Left ventricle myocardium superior (tissue), 1 donor: ENCODE data around the gene TLE4. TPM values are rescaled to one million over a fixed set of nuclear protein-coding genes. Genes with fewer than 3 reads are reported as not detected.
A peak's percentile ranks its signal among the peaks of the same experiment; 100 is the strongest.
"Not testable (repeated sequence)": the region's sequence is repeated elsewhere in the genome, so short reads cannot be mapped to it uniquely, and the experiment has no call there.

Experiments used
- ATAC-seq: fragments of 200-7000 bp; cut with Tn5 transposase; one replicate; pipeline ENCODE4 v1.9.1; 2020; ENCODE audit warnings: mild to moderate bottlenecking, moderate library complexity
- DNase-seq: peaks from one replicate; pipeline ENCODE4 v3.0.0-alpha.2; 2020
- intact Hi-C: fragments of 100-400 bp; cut with micrococcal nuclease; formaldehyde crosslinking; loops from one replicate; pipeline ENCODE4 v1.11.0; 2022
- long read RNA-seq: library from polyadenylated mRNA; unstranded; transcript quantifications from one replicate; pipeline ENCODE4 v2.0.0, GENCODE V29; 2021
- total RNA-seq: library from RNA; stranded (reverse); fragmentation: NEBNext Ultra II Directional; extraction: Animal tissue kit (Norgen Biotek cat#: 25700); gene quantifications from one replicate; pipeline ENCODE4 v1.2.1, GENCODE V29; 2021
- donor health status: DM: no; HTN: yes; CAD: no; lungs with severe emphysema.

The TLE4 gene
- 10.7 TPM for total RNA-seq
- long read RNA-seq, partial matches to known transcripts = 1 of 2 reads
- long read RNA-seq, other reads (novel, unspliced or antisense) = 1 of 2 reads

- intact Hi-C loops = no loop called here
- ATAC-seq (peak; percentile 96), DNase-seq (peak; percentile 100)
These were observed at the start of gene TLE4 for GRCh38 chr9:79571309-79572031. Gene TLE4, plus strand, starts transcription at chr9:79571965. Its CDS starts 826 bp downstream, at chr9:79572791.

GRCh38 chr9:79522793-79523192 is 49.0 kb upstream of the TLE4 start:
- DNase-seq (no peak), ATAC-seq (no peak)
- intact Hi-C loops = no loop called here

GRCh38 chr9:79524266-79524665 is 47.5 kb upstream of the TLE4 start:
- DNase-seq (no peak), ATAC-seq (no peak)
- intact Hi-C loops = no loop called here

- no peak for ATAC-seq
These were observed 45.6 kb upstream of the TLE4 start for GRCh38 chr9:79526149-79526672.

GRCh38 chr9:79535534-79535933 is 36.2 kb upstream of the TLE4 start:
- DNase-seq = no peak
- intact Hi-C loops = no loop called here
- no peak for ATAC-seq

More at GRCh38 chr9:79526149-79526672, 45.6 kb upstream of the TLE4 start:
- DNase-seq = no peak
- intact Hi-C loops = no loop called here

GRCh38 chr9:79537838-79538237 is 33.9 kb upstream of the TLE4 start:
- no peak for DNase-seq
- no peak for ATAC-seq
- intact Hi-C loops = no loop called here

- intact Hi-C loops = no loop called here
- ATAC-seq (no peak), DNase-seq (no peak)
These were observed 28.8 kb upstream of the TLE4 start for GRCh38 chr9:79542735-79543620.

- ATAC-seq, DNase-seq, intact Hi-C loops: not testable (repeated sequence)
These were observed 27.4 kb upstream of the TLE4 start for GRCh38 chr9:79544375-79544774.

GRCh38 chr9:79551586-79551985 is 20.2 kb upstream of the TLE4 start:
- no peak for DNase-seq
- no peak for ATAC-seq
- intact Hi-C loops = no loop called here

GRCh38 chr9:79551994-79552393 is 19.8 kb upstream of the TLE4 start:
- ATAC-seq (no peak), DNase-seq (no peak)
- intact Hi-C loops = no loop called here

- DNase-seq (no peak), ATAC-seq (no peak)
- intact Hi-C loops = no loop called here
These were observed 16.2 kb upstream of the TLE4 start for GRCh38 chr9:79555474-79556089.

- intact Hi-C loops = no loop called here
- DNase-seq (no peak), ATAC-seq (no peak)
These were observed 12.1 kb upstream of the TLE4 start for GRCh38 chr9:79559495-79560181.

- DNase-seq (no peak), ATAC-seq (no peak)
- intact Hi-C loops = no loop called here
These were observed 8.9 kb upstream of the TLE4 start for GRCh38 chr9:79562749-79563386.

- DNase-seq = no peak
- ATAC-seq = no peak
- intact Hi-C loops = no loop called here
These were observed 7.7 kb upstream of the TLE4 start for GRCh38 chr9:79564105-79564504.

- intact Hi-C loops = no loop called here
- ATAC-seq (no peak), DNase-seq (no peak)
These were observed 6.5 kb upstream of the TLE4 start for GRCh38 chr9:79565245-79565644.

- ATAC-seq (no peak), DNase-seq (no peak)
- intact Hi-C loops = no loop called here
These were observed 4.1 kb upstream of the TLE4 start for GRCh38 chr9:79567671-79568098.

GRCh38 chr9:79568337-79569101 is 3.2 kb upstream of the TLE4 start:
- ATAC-seq = no peak
- no peak for DNase-seq
- intact Hi-C loops = no loop called here
